ENCODE measurements around the gene ZC3H8.
A peak's percentile ranks its signal among the peaks of the same experiment; 100 is the strongest.
"Not testable (repeated sequence)": the region's sequence is repeated elsewhere in the genome, so short reads cannot be mapped to it uniquely, and the experiment has no call there.

ZC3H8 gene

DNA sequence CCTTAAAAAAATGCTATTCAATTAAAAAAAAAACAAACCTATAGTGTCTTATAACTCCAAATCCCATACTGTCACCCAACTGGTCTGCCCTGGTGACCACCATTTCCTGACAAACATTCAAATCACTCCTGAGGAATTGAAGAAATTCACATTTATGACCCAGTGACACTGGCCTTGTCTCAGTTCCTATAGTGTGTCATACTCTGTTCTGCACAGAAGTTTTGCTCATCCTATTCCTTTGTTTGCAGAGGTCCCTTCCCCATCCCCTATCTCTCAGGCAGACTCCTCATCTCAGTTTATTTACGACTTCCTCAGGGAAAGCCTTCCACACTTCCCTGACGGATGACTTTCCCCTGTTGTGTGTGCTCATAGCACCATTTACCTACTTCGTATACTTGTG is 35.2 kb upstream of the ZC3H8 start:
- H3K4me3 ChIP-seq (ENCODE audit: low read length): no peak overlapping the region
- H3K4me2 ChIP-seq (ENCODE audit: low read length): no peak overlapping the region
- H2AFZ ChIP-seq (ENCODE audit: low read depth, low read length): no peak overlapping the region
- no peaks in the 10 kb centered on the region for H3K4me1 ChIP-seq (ENCODE audit: low read length)
- no peak overlapping the region for H3K27ac ChIP-seq (ENCODE audit: low read length)
- TF ChIP-seq, protein P1, sequence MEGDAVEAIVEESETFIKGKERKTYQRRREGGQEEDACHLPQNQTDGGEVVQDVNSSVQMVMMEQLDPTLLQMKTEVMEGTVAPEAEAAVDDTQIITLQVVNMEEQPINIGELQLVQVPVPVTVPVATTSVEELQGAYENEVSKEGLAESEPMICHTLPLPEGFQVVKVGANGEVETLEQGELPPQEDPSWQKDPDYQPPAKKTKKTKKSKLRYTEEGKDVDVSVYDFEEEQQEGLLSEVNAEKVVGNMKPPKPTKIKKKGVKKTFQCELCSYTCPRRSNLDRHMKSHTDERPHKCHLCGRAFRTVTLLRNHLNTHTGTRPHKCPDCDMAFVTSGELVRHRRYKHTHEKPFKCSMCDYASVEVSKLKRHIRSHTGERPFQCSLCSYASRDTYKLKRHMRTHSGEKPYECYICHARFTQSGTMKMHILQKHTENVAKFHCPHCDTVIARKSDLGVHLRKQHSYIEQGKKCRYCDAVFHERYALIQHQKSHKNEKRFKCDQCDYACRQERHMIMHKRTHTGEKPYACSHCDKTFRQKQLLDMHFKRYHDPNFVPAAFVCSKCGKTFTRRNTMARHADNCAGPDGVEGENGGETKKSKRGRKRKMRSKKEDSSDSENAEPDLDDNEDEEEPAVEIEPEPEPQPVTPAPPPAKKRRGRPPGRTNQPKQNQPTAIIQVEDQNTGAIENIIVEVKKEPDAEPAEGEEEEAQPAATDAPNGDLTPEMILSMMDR (IDR thresholded peaks at IDR 0.05; ENCODE audit: low read depth, low read length): no peak
- TF ChIP-seq EZH2phosphoT487 (IDR thresholded peaks at IDR 0.05; ENCODE audit: low read depth): no peak
- no peaks in the 10 kb centered on the region for H3K27me3 ChIP-seq (ENCODE audit: low read depth, low read length)
- H3K9me3 ChIP-seq (ENCODE audit: insufficient read depth, low read length): no peaks in the 10 kb centered on the region
- H3K9ac ChIP-seq (ENCODE audit: low read length): no peak overlapping the region
- H4K20me1 ChIP-seq (ENCODE audit: insufficient read depth, low read length): no peaks in the 10 kb centered on the region
- no peaks in the 10 kb centered on the region for H3K36me3 ChIP-seq (replicated peaks; ENCODE audit: low read depth, low read length)
- H3K79me2 ChIP-seq (ENCODE audit: low read length): no peaks in the 10 kb centered on the region

DNA sequence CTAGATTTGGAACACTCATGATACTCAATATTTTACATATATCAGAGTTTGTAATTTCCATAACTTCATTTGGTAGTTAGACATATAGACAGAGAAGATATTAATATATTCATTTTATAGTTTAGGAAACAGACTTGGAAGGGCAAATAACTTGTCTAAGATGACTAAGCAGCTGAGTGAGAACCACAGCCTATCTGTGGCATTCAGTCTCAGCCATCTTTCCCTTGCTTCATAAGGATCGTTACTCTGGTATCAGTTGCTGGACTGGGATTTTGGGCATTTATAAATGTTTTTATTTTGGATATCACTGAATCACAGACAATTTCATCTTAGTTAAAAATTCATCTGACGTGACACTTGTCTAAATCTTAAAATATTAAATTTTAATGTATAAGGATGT is 28.7 kb upstream of the ZC3H8 start:
- H3K4me2 ChIP-seq (ENCODE audit: low read length); H3K4me3 ChIP-seq (ENCODE audit: low read length); H3K79me2 ChIP-seq (ENCODE audit: low read length); H3K36me3 ChIP-seq (replicated peaks; ENCODE audit: low read depth, low read length); H3K27ac ChIP-seq (ENCODE audit: low read length); H3K27me3 ChIP-seq (ENCODE audit: low read depth, low read length); H3K4me1 ChIP-seq (ENCODE audit: low read length); H2AFZ ChIP-seq (ENCODE audit: low read depth, low read length); H4K20me1 ChIP-seq (ENCODE audit: insufficient read depth, low read length); H3K9me3 ChIP-seq (ENCODE audit: insufficient read depth, low read length); H3K9ac ChIP-seq (ENCODE audit: low read length): not testable (repeated sequence)

DNA sequence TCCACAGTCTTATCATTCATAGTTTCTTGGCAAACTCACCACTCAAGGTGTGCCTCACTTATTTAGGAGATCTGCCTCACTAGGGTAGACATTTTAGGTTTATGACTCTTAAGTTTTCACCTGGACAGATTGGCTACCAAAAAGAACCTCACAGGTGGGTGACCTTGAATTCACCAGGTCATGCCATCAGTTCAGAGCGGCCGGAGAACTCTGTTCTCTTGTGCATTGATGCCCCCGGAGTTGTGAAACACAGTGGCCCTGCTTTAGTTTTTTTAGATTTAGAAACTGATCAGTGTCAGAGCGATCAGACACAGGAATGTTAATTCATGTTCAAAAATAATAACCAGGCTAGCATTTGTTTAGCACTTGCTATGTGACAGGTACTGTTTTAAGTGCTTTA is 27.2 kb upstream of the ZC3H8 start:
- H3K4me3 ChIP-seq (ENCODE audit: low read length); H4K20me1 ChIP-seq (ENCODE audit: insufficient read depth, low read length); H3K36me3 ChIP-seq (replicated peaks; ENCODE audit: low read depth, low read length); H3K9me3 ChIP-seq (ENCODE audit: insufficient read depth, low read length); H3K9ac ChIP-seq (ENCODE audit: low read length); H3K27me3 ChIP-seq (ENCODE audit: low read depth, low read length); H3K4me2 ChIP-seq (ENCODE audit: low read length); H3K27ac ChIP-seq (ENCODE audit: low read length); H2AFZ ChIP-seq (ENCODE audit: low read depth, low read length); H3K79me2 ChIP-seq (ENCODE audit: low read length); H3K4me1 ChIP-seq (ENCODE audit: low read length): not testable (repeated sequence)

DNA sequence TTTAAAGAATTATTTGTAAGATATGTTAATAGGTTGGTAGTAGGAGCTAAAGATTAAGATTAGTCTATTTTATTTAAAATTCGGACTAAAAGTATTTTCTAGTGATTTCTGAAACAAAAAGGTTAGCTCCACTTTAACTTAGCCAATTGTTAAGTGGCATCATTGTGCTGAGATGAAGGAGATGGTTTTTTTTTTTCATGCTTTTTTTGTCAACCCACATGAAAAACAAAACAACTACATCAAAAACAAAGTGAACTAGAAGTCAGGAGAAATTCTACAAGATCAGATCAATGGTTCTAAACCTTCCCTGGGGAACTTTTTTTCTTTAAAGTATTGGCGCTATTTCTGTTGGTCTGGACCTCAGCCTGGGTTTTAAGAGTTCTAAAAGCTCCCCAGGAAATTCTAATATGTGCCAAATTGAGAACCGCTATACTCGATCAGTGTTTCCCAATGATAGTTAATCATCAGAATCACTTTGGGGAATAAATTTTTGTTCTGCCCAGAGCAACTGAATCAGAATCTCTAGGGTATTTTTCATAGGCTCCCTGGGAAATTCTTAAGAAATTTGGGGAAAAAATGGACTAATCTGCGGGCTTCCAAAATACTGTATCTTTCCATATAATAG is 22.9 kb upstream of the ZC3H8 start:
- Histone ChIP-seq H3K4me3 (ENCODE audit: low read length) (no peak overlapping the region), H3K27me3 (ENCODE audit: low read depth, low read length) (no peaks in the 10 kb centered on the region), H3K9ac (ENCODE audit: low read length) (no peak overlapping the region), H3K27ac (ENCODE audit: low read length) (no peak overlapping the region), H3K4me1 (ENCODE audit: low read length) (peaks cover 8% of the 10 kb centered on the region), H3K79me2 (ENCODE audit: low read length) (peaks cover 14% of the 10 kb centered on the region), H3K4me2 (ENCODE audit: low read length) (no peak overlapping the region), H3K9me3 (ENCODE audit: insufficient read depth, low read length) (no peaks in the 10 kb centered on the region), H3K36me3 (replicated peaks; ENCODE audit: low read depth, low read length) (no peaks in the 10 kb centered on the region), H2AFZ (ENCODE audit: low read depth, low read length) (no peak overlapping the region), H4K20me1 (ENCODE audit: insufficient read depth, low read length) (no peaks in the 10 kb centered on the region)
- TF ChIP-seq EZH2phosphoT487 (IDR thresholded peaks at IDR 0.05; ENCODE audit: low read depth): no peak
- TF ChIP-seq, protein P1 (IDR thresholded peaks at IDR 0.05; ENCODE audit: low read depth, low read length): no peak

DNA sequence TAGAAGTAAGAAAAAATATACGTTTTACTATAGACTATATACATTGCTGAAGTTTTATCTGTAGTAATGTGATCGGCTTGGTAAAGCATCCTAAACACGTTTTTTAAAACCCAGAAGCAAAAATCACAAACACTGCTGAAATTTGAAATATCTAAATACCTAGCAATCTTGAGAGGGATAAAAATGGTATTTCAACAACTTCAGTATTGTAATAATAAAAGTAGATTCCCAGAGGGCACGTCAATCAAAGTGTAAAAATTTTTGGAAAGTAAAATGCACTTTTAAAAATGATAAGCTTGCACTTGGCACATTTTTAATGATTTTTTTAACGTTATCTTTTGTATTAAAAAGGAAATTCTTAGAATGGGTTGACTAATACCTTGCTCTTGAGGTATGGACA is 22.1 kb upstream of the ZC3H8 start:
- TF ChIP-seq, protein P1 (IDR thresholded peaks at IDR 0.05; ENCODE audit: low read depth, low read length): no peak
- no peak for TF ChIP-seq EZH2phosphoT487 (IDR thresholded peaks at IDR 0.05; ENCODE audit: low read depth)

More for the DNA sequence above, 22.1 kb upstream of the ZC3H8 start:
- Histone ChIP-seq H4K20me1 (ENCODE audit: insufficient read depth, low read length) (no peaks in the 10 kb centered on the region), H3K4me1 (ENCODE audit: low read length) (peaks cover 8% of the 10 kb centered on the region), H3K4me2 (ENCODE audit: low read length) (peak overlapping the region; percentile 75), H3K27ac (ENCODE audit: low read length) (no peak overlapping the region), H3K27me3 (ENCODE audit: low read depth, low read length) (no peaks in the 10 kb centered on the region), H3K79me2 (ENCODE audit: low read length) (peaks cover 14% of the 10 kb centered on the region), H3K4me3 (ENCODE audit: low read length) (peak overlapping the region; percentile 98), H3K9ac (ENCODE audit: low read length) (peak overlapping the region; percentile 100), H2AFZ (ENCODE audit: low read depth, low read length) (no peak overlapping the region), H3K9me3 (ENCODE audit: insufficient read depth, low read length) (no peaks in the 10 kb centered on the region), H3K36me3 (replicated peaks; ENCODE audit: low read depth, low read length) (no peaks in the 10 kb centered on the region)

Data from OCI-LY3 (cell line).